ENCODE measurements around the gene TMEM108.

Gene TMEM108

GRCh38 chr3:133283958-133284807 lies 246.0 kb downstream of the TMEM108 start:
- DNase-seq = no peak

- no peak for DNase-seq
Observed at GRCh38 chr3:133289322-133289721, 251.1 kb downstream of the TMEM108 start.

- DNase-seq = no peak
Observed at GRCh38 chr3:133292296-133292695, 254.1 kb downstream of the TMEM108 start.

DNA sequence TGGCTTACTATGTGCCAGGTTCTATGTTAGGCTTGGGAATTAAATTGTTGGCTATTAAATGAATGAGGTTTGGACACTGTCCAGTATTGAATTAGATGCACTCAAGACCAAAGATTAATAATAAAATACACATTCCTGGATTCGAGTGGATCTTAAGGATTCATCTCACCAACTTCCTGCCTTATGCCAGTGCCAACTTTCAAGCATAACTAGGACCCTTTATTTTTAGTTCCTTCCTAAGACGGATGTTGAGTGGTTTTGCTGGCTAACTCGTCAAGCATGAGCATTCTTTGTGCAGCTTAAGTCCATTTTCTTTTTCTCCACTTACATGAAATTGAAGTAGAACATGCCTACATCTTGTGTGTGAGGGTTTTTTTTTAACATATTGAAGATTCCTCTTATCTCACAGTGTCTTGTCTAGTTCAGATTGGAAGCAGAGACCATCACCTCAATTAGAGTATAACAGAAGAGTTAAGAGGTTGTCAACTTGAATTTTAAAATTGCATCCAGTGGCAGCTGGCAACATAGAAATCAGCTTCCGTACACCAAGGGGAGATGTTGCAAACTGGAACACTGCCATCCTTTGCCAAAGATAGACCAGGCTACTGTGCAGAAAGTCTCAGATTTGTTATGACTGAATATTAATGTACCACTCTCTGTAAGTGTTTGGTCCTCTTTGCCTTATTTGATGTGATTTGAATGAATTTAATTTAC lies 255.4 kb downstream of the TMEM108 start:
- DNase-seq = no peak

DNA sequence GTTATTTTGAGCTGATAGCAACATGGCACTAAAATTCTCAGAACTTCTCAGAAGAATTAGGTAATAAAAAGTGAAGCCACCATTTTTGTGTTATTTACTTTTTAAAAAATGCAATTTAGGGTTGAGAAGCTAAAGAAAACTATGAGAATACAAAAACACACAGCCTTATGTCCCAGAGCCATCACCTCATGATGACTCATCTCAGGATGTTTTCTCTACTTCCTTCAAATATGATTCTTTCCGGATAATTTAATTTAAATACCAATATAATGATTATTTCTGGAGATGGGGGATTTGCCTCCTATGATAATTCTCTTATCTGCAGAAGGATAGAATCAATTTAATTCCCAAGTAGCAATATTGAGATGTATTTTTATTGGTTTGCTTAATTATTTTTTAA lies 256.1 kb downstream of the TMEM108 start:
- DNase-seq = no peak

DNA sequence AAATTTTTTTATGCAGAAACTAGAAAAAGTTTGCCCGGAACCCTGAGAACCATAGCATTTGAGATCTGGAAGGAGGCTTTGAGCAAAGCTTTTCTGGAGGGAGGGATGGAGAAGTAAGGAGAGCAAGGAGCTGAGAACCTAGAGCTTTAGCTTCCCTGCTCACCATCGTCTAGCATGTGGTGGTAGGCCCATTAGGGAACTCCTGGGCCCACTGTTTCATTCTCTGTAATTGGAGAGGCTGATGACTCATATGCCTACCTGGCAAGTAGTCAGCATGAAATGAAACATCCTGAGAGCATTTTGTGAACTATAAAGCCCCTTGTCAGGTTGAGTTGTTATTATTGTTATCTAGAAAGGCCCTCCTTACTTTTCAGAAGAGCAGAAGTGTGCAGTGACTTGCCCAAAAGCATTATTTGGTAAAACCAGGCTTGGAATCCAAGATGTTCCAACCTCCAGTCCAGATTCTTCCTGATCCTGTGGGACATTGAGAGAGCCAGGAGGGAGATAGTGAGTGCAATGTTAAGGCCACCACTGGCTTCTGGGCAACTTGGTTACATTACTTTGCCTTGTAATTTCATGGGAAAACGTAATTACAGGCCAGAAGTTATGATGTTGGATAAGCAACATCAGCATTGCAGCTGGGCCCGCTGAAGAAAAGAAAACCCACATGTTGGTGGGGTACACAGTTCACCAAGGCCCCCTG lies 257.2 kb downstream of the TMEM108 start:
- no peak for DNase-seq

GRCh38 chr3:133295944-133296917 lies 258.0 kb downstream of the TMEM108 start:
- DNase-seq = no peak

DNA sequence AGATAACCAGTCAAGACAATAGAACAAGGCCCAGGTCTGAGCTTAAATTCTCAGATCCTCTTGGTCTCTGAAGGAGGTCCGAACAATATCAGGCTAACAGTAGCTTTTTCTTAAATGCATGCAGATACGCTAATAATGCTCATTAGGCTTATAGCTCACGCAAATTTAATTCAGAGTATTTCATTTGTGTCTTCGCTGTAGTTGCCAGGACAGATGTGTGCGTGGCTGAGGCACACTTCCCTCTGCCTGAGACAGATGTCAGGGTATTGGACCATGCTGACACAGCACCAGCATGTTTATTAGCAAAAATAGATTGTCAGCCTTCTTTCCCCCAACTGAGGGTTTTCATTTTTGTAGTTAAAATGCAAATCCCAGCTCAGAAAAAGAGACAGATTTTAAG lies 258.8 kb downstream of the TMEM108 start:
- no peak for DNase-seq

- DNase-seq = no peak
Observed at GRCh38 chr3:133300102-133300501, 261.9 kb downstream of the TMEM108 start.

- DNase-seq = no peak
Observed at GRCh38 chr3:133301194-133301593, 263.0 kb downstream of the TMEM108 start.

GRCh38 chr3:133301731-133302130 lies 263.5 kb downstream of the TMEM108 start:
- no peak for DNase-seq

- no peak for DNase-seq
Observed at GRCh38 chr3:133303430-133303829, 265.2 kb downstream of the TMEM108 start.

- DNase-seq = no peak
Observed at GRCh38 chr3:133317866-133318265, 279.7 kb downstream of the TMEM108 start.

GRCh38 chr3:133328373-133328772 lies 290.2 kb downstream of the TMEM108 start:
- DNase-seq = no peak

- DNase-seq = no peak
Observed at GRCh38 chr3:133329626-133330025, 291.4 kb downstream of the TMEM108 start.

DNA sequence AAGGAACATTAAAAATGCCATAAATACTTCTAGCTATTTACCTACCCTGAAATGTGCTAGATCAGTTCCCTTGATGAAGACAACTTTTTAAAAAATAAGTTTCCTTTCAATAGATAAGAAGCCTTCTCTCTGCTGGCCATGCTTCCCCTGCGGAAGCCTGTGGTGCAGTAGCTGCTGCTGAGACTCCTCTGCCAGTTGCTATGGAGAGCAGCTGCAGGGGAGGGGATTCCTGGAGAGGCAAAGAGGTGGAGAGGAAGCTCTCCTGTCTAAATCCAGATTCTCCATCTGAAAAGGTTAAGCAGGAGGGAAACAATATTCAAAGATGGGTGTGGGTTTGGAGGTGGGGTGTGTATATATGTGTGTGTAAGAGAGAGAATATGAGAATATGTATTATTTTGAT lies 291.9 kb downstream of the TMEM108 start:
- DNase-seq = peak; percentile 3

DNA sequence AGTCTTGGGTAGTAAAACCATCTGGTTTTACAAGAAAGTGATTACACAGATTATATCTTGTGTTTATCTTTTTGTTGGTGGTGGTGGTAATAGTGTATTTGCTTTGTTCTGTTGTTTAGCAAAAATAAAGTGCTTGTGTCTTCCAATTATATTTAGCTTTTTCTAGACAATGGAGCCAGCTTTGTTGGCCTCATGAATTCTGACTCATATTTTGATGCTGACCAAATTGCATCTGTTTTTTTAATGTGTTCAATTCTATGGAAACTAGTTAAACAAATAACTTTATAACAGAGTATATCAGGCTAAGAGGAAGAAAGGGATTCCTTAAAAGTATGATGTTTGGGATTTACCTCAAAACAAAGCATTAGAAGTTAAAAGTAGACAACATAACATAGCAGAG lies 292.3 kb downstream of the TMEM108 start:
- DNase-seq = no peak

DNA sequence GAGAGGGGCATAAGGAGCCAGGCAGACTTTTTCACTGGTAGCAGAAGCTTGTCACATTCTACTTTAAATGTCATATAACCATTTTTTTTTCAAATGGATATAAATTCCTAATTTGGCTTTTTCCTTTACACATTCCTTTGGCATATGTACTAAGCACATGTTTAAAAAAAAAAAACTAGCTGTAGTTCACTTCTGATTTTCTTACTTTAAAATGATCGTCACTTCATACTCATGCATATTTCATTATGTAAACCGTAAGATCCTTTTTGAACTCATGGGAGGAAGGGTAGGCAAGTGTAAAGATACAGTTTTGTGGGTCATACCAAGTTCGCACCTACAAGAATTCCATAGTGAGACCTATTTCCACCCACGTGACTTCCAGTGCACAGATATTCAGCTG lies 316.5 kb downstream of the TMEM108 start:
- DNase-seq = no peak

DNA sequence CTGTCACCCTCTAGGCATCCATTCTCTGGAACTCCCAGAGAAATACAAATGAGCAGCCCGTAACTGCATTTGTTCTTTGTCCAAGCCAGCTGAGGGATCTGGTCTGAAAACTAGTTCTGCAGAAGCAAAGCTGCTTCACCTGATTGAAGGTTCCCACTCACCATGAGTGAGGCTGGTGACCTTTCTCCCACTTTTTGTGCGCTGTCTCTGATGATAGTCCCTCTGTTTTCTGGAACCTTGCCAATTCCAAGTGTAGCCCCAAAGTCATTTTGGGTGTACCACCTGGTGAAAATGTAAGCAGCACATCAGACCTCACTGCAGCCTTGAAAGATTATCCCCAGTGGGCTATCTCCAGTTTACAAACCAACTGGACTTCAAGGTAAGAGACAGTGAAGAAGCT lies 322.3 kb downstream of the TMEM108 start:
- no peak for DNase-seq

DNA sequence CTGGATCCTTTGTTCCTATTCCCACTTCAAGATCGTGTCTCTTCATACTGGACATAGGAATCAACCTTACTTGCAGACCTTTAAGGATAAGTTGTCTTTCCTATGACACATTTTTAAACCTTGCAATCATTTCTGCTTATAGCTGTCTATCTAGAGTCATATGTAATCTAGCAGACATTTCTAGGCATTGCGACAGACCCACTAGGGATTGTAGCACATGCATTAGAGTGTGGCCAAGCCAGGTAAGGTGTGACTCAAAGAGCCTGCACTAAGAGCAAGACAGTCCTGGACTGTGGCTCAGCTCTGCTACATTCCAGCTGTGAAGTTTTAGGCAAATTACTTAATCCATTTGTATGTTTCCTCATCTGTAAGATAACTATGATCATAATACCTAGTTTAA lies 322.8 kb downstream of the TMEM108 start:
- DNase-seq = no peak

DNA sequence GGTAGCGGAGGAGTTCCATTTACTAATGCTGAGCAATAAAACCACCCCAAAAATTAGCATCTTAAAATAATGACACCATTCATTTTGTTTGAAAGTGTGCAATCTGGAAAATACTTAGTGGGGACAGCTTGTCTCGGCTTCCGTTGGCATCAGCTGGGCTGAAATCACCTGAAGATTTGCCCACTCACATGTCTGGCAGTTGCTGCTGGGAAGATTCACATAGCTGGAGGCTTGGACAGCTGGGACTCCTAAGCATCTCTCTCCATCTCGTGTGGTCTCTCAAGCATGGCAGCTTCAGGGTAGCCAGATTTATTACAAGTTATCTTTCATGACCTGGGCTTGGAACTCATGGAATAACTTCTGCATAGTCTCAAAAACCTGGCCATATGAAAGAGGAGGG lies 323.2 kb downstream of the TMEM108 start:
- DNase-seq = no peak

DNA sequence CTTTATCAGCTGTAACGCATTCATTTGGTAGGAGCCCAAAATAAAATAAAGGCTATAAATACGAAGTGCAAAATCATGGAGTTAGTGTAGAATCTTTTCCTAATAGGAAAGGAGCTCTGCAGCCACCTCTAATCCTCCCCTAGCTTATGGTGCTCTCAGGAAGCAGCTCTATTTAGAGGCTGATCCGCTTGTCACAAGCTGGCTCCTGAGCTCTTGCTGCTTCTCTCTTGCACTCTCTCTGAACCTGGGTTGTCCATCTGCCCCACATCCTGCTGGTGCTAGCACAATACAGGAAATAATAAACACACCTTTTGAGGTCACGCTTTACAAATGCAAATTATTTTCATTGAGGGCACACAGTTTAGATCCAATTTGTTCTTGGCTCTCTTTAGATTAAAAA lies 324.3 kb downstream of the TMEM108 start:
- DNase-seq = no peak

DNA sequence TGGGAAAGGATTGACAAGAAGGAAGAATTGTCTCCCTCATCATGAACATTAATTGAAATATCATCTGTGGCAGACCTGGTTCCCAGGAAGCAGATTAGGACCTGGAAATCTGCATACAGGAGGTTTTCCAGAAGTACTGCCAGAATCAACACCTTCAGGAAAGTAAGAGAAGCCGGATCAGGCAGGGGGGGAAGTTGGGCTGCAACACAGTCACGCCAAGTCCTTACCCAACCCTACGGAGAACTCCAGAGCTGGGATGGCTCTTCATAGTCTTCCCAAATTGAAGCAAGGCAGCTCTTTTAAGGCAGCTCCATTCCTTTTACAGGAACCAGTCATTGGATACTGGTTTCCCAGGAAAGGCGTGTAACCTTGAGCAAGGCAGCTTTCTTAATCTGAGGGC lies 326.5 kb downstream of the TMEM108 start:
- DNase-seq = no peak

All from NCI-H510A treated with DMSO at 0.1 percent for 48 hours (cell line).